Gastroesophageal sphincter (tissue), 3 donors: ENCODE data around the gene NFASC.

Experiments
- CTCF ChIP-seq, 4 experiments: fragments of 200-600 bp in 2 of 4; fragments of 450-650 bp in 2 of 4; sonication (generic) in 1 of 4; IDR thresholded peaks; one replicate each; pipeline ENCODE4 v1.5.1; 2017 to 2019; ENCODE audit warnings: antibody characterized with exemption in 4 of 4, mild to moderate bottlenecking in 2 of 4, moderate library complexity in 2 of 4
- EP300 ChIP-seq: sonication (generic); formaldehyde crosslinking; IDR thresholded peaks from one replicate; pipeline ENCODE4 v1.6.1; 2017; ENCODE audit warnings: antibody characterized with exemption, mild to moderate bottlenecking
- POLR2A ChIP-seq, 2 donors: fragments of 450-650 bp; IDR thresholded peaks; one replicate each; pipeline ENCODE4 v1.6.1; 2017; ENCODE audit warnings: antibody characterized with exemption in 2 of 2, mild to moderate bottlenecking in 2 of 2, moderate library complexity in 1 of 2
- POLR2AphosphoS5 ChIP-seq: sonication (generic); formaldehyde crosslinking; IDR thresholded peaks from one replicate; pipeline ENCODE4 v1.6.1; 2017; ENCODE audit warnings: antibody characterized with exemption

- TF ChIP-seq CTCF (IDR thresholded peaks at IDR 0.05), result no peak
- no peak for TF ChIP-seq POLR2A (IDR thresholded peaks at IDR 0.05)
- no peak for TF ChIP-seq POLR2AphosphoS5
- TF ChIP-seq EP300, result no peak
Observed at GRCh38 chr1:204863730-204864129, 6.9 kb upstream of the NFASC start.
